ENCODE measurements around the gene IRF4.

Gene IRF4

DNA sequence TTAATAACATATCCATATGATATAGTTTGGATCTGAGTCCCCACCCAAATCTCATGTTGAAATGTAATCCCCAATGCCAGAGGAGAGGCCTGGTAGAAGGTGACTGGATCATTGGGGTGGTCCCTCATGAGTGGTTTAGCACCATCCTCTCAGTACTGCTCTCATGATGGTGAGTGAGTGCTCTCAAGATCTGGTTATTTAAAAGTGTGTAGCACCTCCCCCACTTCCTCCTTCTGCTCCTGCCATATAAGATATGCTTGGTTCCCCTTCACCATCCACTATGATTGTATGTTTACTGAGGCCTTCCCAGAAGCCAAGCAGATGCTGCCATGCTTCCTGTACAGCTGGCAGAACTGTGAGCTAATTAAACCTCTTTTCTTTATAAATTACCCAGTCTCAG lies 22.9 kb downstream of the IRF4 start:
- no peak overlapping the region for H3K23ac ChIP-seq (ENCODE audit: low read length)
- no peaks in the 10 kb centered on the region for H3K79me1 ChIP-seq (ENCODE audit: low read length)
- DNase-seq, result no peak
- no peak overlapping the region for H3K4ac ChIP-seq (ENCODE audit: low read depth, low read length)
- H4K91ac ChIP-seq (ENCODE audit: low read depth, low read length), result no peak overlapping the region
- H2AFZ ChIP-seq (ENCODE audit: insufficient read depth, low read length, poor library complexity), result no peak overlapping the region
- no peak overlapping the region for H3K18ac ChIP-seq (ENCODE audit: low read length)
- H2BK120ac ChIP-seq (ENCODE audit: insufficient read depth, low read length, poor library complexity), result no peak overlapping the region
- H3K27ac ChIP-seq (ENCODE audit: low read depth, low read length), result no peak overlapping the region
- H3K14ac ChIP-seq (ENCODE audit: low read length), result no peak overlapping the region
- H3K9me3 ChIP-seq (ENCODE audit: insufficient read depth, low read depth, low read length), result peaks cover 3% of the 10 kb centered on the region
- no peaks in the 10 kb centered on the region for H3K36me3 ChIP-seq (ENCODE audit: control insufficient read depth in 1 of 2, insufficient read depth in 2 of 2, low read length in 2 of 2)
- no peaks in the 10 kb centered on the region for H3K27me3 ChIP-seq (ENCODE audit: insufficient read depth, low read length)
- no peak overlapping the region for H2BK12ac ChIP-seq (ENCODE audit: low read length)
- no peak overlapping the region for H2AK5ac ChIP-seq (ENCODE audit: low read length)
- no peak overlapping the region for H3K4me3 ChIP-seq (ENCODE audit: low read depth, low read length)
- no peak overlapping the region for H3K4me2 ChIP-seq (ENCODE audit: low read length)
- no peak overlapping the region for H4K12ac ChIP-seq (ENCODE audit: low read depth, low read length)
- H3K9ac ChIP-seq (ENCODE audit: low read length), result no peak overlapping the region
- H3K79me2 ChIP-seq (ENCODE audit: control insufficient read depth, insufficient read depth, low read length, poor library complexity), result no peaks in the 10 kb centered on the region
- no peak overlapping the region for H4K8ac ChIP-seq (ENCODE audit: low read depth, low read length)
- no peaks in the 10 kb centered on the region for H3K4me1 ChIP-seq (ENCODE audit: control insufficient read depth in 1 of 2, insufficient read depth in 2 of 2, low read length in 2 of 2)
- H2BK5ac ChIP-seq (ENCODE audit: low read depth, low read length, poor library complexity), result no peak overlapping the region

DNA sequence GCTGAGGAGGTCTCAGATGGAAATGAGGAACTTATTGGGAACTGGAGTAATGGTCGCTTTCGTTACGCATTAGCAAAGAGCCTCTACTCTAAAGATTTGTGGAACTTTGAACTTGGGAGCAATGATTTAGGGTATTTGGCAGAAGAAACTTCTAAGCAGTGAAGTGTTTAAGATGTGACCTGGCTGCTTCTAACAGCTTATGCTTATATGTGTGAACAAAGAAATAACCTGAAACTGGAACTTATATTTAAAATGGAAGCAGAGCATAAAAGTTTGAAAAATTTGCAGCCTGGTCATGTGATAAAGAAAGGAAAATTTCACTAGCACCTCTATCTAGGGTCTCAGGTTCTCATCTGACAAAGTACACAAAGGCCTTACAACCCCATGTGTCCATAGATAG lies 23.5 kb downstream of the IRF4 start:
- Histone ChIP-seq H3K23ac (ENCODE audit: low read length) (no peak overlapping the region), H4K91ac (ENCODE audit: low read depth, low read length) (no peak overlapping the region), H3K4me3 (ENCODE audit: low read depth, low read length) (no peak overlapping the region), H4K8ac (ENCODE audit: low read depth, low read length) (no peak overlapping the region), H3K4me2 (ENCODE audit: low read length) (no peak overlapping the region), H3K36me3 (ENCODE audit: control insufficient read depth in 1 of 2, insufficient read depth in 2 of 2, low read length in 2 of 2) (no peaks in the 10 kb centered on the region), H2BK120ac (ENCODE audit: insufficient read depth, low read length, poor library complexity) (no peak overlapping the region), H2BK12ac (ENCODE audit: low read length) (no peak overlapping the region), H3K27ac (ENCODE audit: low read depth, low read length) (no peak overlapping the region), H3K9ac (ENCODE audit: low read length) (no peak overlapping the region), H2BK5ac (ENCODE audit: low read depth, low read length, poor library complexity) (no peak overlapping the region), H3K27me3 (ENCODE audit: insufficient read depth, low read length) (no peaks in the 10 kb centered on the region), H2AFZ (ENCODE audit: insufficient read depth, low read length, poor library complexity) (no peak overlapping the region), H3K4me1 (ENCODE audit: control insufficient read depth in 1 of 2, insufficient read depth in 2 of 2, low read length in 2 of 2) (no peaks in the 10 kb centered on the region), H3K4ac (ENCODE audit: low read depth, low read length) (no peak overlapping the region), H3K9me3 (ENCODE audit: insufficient read depth, low read depth, low read length) (peaks cover 3% of the 10 kb centered on the region), H2AK5ac (ENCODE audit: low read length) (no peak overlapping the region), H3K79me2 (ENCODE audit: control insufficient read depth, insufficient read depth, low read length, poor library complexity) (no peaks in the 10 kb centered on the region), H3K14ac (ENCODE audit: low read length) (no peak overlapping the region), H3K79me1 (ENCODE audit: low read length) (no peaks in the 10 kb centered on the region), H4K12ac (ENCODE audit: low read depth, low read length) (no peak overlapping the region), H3K18ac (ENCODE audit: low read length) (no peak overlapping the region)
- no peak for DNase-seq
- no CpG with 5 or more reads among the region's 3 CpGs for WGBS (ENCODE audit: extremely low coverage, insufficient coverage, insufficient read length)

- Histone ChIP-seq H3K36me3 (ENCODE audit: control insufficient read depth in 1 of 2, insufficient read depth in 2 of 2, low read length in 2 of 2) (no peaks in the 10 kb centered on the region), H2AFZ (ENCODE audit: insufficient read depth, low read length, poor library complexity) (no peak overlapping the region), H3K79me2 (ENCODE audit: control insufficient read depth, insufficient read depth, low read length, poor library complexity) (no peaks in the 10 kb centered on the region), H3K4me3 (ENCODE audit: low read depth, low read length) (no peak overlapping the region), H3K9ac (ENCODE audit: low read length) (no peak overlapping the region), H3K18ac (ENCODE audit: low read length) (no peak overlapping the region), H3K4ac (ENCODE audit: low read depth, low read length) (no peak overlapping the region), H4K12ac (ENCODE audit: low read depth, low read length) (no peak overlapping the region), H3K27me3 (ENCODE audit: insufficient read depth, low read length) (no peaks in the 10 kb centered on the region), H3K23ac (ENCODE audit: low read length) (no peak overlapping the region), H2AK5ac (ENCODE audit: low read length) (no peak overlapping the region), H4K91ac (ENCODE audit: low read depth, low read length) (no peak overlapping the region), H2BK5ac (ENCODE audit: low read depth, low read length, poor library complexity) (no peak overlapping the region), H3K14ac (ENCODE audit: low read length) (no peak overlapping the region), H3K9me3 (ENCODE audit: insufficient read depth, low read depth, low read length) (peaks cover 7% of the 10 kb centered on the region), H3K4me1 (ENCODE audit: control insufficient read depth in 1 of 2, insufficient read depth in 2 of 2, low read length in 2 of 2) (no peaks in the 10 kb centered on the region), H3K79me1 (ENCODE audit: low read length) (no peaks in the 10 kb centered on the region), H2BK12ac (ENCODE audit: low read length) (no peak overlapping the region), H4K8ac (ENCODE audit: low read depth, low read length) (no peak overlapping the region), H2BK120ac (ENCODE audit: insufficient read depth, low read length, poor library complexity) (no peak overlapping the region), H3K4me2 (ENCODE audit: low read length) (no peak overlapping the region), H3K27ac (ENCODE audit: low read depth, low read length) (no peak overlapping the region)
- no peak for DNase-seq
- no CpG with 5 or more reads among the region's 7 CpGs for WGBS (ENCODE audit: extremely low coverage, insufficient coverage, insufficient read length)
Measured at GRCh38 chr6:421211-421610, 29.7 kb downstream of the IRF4 start.

DNA sequence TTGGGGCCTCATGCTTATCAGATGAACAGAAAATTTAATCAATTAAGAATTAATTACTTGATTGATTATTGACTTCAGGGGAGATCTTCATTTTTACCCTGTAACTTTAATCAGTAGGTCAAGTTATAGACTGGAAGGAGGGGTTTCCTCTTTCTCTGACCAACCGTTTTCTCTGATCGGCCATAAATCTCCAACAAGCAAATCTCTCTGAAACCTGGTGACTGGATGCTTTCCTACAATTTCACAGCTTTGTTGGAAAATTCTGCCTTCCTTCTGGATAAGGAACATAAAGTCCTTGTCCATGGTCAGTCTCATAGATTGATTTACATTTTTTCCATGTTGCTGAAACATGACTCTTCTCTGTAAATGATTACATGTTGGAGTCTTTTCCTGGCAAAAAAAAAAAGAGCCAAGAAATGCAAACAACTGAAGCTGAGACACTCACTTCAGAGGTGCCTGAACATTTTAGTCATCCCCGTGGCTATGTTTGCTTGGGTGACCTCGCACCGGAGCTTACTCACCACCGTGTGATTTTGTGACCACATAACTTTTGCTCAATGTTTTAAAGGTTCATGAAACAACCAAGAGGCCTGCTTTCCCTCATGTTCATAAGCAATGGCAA lies 31.0 kb downstream of the IRF4 start:
- no peak overlapping the region for H4K12ac ChIP-seq (ENCODE audit: low read depth, low read length)
- H4K91ac ChIP-seq (ENCODE audit: low read depth, low read length), result no peak overlapping the region
- H2BK12ac ChIP-seq (ENCODE audit: low read length), result no peak overlapping the region
- H3K27ac ChIP-seq (ENCODE audit: low read depth, low read length), result no peak overlapping the region
- no peak overlapping the region for H3K14ac ChIP-seq (ENCODE audit: low read length)
- no peak overlapping the region for H3K9ac ChIP-seq (ENCODE audit: low read length)
- H3K18ac ChIP-seq (ENCODE audit: low read length), result no peak overlapping the region
- no peaks in the 10 kb centered on the region for H3K4me1 ChIP-seq (ENCODE audit: control insufficient read depth in 1 of 2, insufficient read depth in 2 of 2, low read length in 2 of 2)
- no peak overlapping the region for H2AK5ac ChIP-seq (ENCODE audit: low read length)
- H2BK5ac ChIP-seq (ENCODE audit: low read depth, low read length, poor library complexity), result no peak overlapping the region
- H3K4me3 ChIP-seq (ENCODE audit: low read depth, low read length), result no peak overlapping the region
- no peaks in the 10 kb centered on the region for H3K27me3 ChIP-seq (ENCODE audit: insufficient read depth, low read length)
- H2AFZ ChIP-seq (ENCODE audit: insufficient read depth, low read length, poor library complexity), result no peak overlapping the region
- H3K23ac ChIP-seq (ENCODE audit: low read length), result no peak overlapping the region
- H3K36me3 ChIP-seq (ENCODE audit: control insufficient read depth in 1 of 2, insufficient read depth in 2 of 2, low read length in 2 of 2), result no peaks in the 10 kb centered on the region
- no peak overlapping the region for H4K8ac ChIP-seq (ENCODE audit: low read depth, low read length)
- no CpG with 5 or more reads among the region's 6 CpGs for WGBS (ENCODE audit: extremely low coverage, insufficient coverage, insufficient read length)
- H3K4me2 ChIP-seq (ENCODE audit: low read length), result no peak overlapping the region
- no peaks in the 10 kb centered on the region for H3K79me1 ChIP-seq (ENCODE audit: low read length)
- H3K9me3 ChIP-seq (ENCODE audit: insufficient read depth, low read depth, low read length), result peaks cover 5% of the 10 kb centered on the region
- peak in 1 of 2 donors; percentile 14 for DNase-seq
- H3K79me2 ChIP-seq (ENCODE audit: control insufficient read depth, insufficient read depth, low read length, poor library complexity), result no peaks in the 10 kb centered on the region
- no peak overlapping the region for H3K4ac ChIP-seq (ENCODE audit: low read depth, low read length)
- H2BK120ac ChIP-seq (ENCODE audit: insufficient read depth, low read length, poor library complexity), result no peak overlapping the region

Measured in trophoblast cell (in vitro differentiated cells and primary cell).